ENCODE measurements around the gene GALK2.
A peak's percentile ranks its signal among the peaks of the same experiment; 100 is the strongest.
"Not testable (repeated sequence)": the region's sequence is repeated elsewhere in the genome, so short reads cannot be mapped to it uniquely, and the experiment has no call there.

GALK2 gene

GRCh38 chr15:49339656-49340055, 169.6 kb downstream of the GALK2 start:
- DNase-seq (ENCODE audit: low spot score) = no peak

GRCh38 chr15:49343546-49343945, 173.5 kb downstream of the GALK2 start:
- no peak for DNase-seq (ENCODE audit: low spot score)

- DNase-seq (ENCODE audit: low spot score) = not testable (repeated sequence)
These were observed 184.4 kb downstream of the GALK2 start for GRCh38 chr15:49354439-49354838.

- no peak for DNase-seq (ENCODE audit: low spot score)
These were observed 191.3 kb downstream of the GALK2 start for GRCh38 chr15:49361370-49361769.

- DNase-seq (ENCODE audit: low spot score) = no peak
These were observed 196.4 kb downstream of the GALK2 start for GRCh38 chr15:49366496-49366895.

- DNase-seq (ENCODE audit: low spot score) = peak; percentile 39
These were observed 200.7 kb downstream of the GALK2 start for GRCh38 chr15:49370782-49371181.

GRCh38 chr15:49372366-49372765, 202.3 kb downstream of the GALK2 start:
- no peak for DNase-seq (ENCODE audit: low spot score)

- DNase-seq (ENCODE audit: low spot score) = no peak
These were observed 209.9 kb downstream of the GALK2 start for GRCh38 chr15:49379996-49380395.

- DNase-seq (ENCODE audit: low spot score) = no peak
These were observed 210.9 kb downstream of the GALK2 start for GRCh38 chr15:49380912-49381311.

Data from NAMALWA (cell line).